NCI-H146 treated with DMSO at 0.1 percent for 48 hours (cell line): ENCODE measurements around the gene DYNC1H1.

Experiments
- DNase-seq: peaks from one replicate; lab custom pipeline; 2025; ENCODE audit not compliant: unreplicated experiment; lab: John Stamatoyannopoulos, UW

Gene DYNC1H1

GRCh38 chr14:102086709-102086971, 122.3 kb downstream of the DYNC1H1 start:
- no peak for DNase-seq

GRCh38 chr14:102086972-102087761, 122.8 kb downstream of the DYNC1H1 start, which contains the start of gene HSP90AA1:
Gene HSP90AA1 (minus strand): TSS chr14:102087044. CDS start chr14:102086378, 666 bp downstream.
- peak; percentile 52 for DNase-seq

DNA sequence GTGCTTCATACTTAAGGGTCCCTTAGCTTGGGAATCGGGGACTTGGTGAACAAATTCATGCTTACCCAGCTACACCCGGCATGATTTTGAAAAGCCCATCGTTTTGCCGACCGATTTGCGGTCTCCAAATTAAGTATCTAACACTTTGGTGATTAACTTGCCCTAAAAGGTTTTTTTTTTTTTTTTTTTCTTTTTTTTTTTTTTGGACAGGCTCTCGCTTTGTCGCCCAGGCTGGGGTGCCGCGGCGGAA, 123.3 kb downstream of the DYNC1H1 start:
- no peak for DNase-seq

GRCh38 chr14:102088012-102088792, 123.8 kb downstream of the DYNC1H1 start:
- DNase-seq: no peak

DNA sequence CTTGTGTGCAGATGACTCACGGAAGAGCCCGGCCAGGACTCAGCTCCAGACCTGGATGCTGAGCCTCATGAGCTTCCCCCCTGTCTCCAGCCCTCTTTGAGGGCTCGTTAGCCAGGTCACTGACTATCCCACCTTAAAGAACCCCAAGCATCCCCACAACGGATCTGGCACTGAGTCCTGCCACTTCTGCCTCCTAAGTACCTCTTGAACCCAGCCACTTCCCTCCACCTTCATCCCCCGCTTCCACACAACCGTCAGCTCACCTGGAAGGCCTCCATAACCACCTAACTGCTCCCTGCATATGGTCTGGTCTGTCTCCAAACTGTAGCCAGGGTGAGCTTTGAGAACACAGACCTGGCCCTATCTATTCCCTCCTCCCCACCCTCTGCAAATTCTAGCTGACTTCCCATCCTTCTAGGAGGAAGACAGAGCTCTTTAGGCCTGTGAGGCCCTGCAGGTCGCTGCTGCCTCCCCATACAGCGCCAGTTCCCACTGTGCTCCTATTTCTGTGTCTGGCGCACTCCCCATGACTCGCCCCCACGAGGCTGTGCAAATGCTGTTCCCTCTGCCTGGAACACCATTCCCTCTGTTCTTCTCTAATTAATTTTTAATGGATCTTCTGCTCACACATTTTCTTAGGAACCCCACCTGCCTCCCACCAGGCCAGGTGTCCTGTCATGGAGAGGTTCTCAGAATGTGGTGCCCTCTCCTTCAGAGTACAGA, 125.4 kb downstream of the DYNC1H1 start:
- DNase-seq: no peak

DNA sequence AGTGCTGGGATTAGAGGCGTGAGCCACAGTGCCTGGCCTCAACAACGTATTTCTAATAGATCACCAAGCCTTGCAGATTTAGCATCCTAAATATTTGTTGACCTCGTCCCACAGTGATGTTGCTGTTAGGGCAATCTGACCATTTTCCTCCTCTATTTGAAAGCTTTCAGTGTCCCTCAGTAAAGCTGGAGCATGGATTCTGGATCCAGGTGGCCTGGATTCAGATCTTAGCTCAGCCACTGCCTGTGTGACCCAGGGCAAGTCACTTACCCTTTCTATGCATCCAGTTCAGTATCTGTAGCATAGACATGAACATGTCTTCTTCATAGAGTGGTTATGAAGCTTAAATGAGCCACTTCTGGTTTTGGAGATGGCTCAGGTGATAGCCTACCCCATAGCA, 126.3 kb downstream of the DYNC1H1 start:
- DNase-seq: no peak

DNA sequence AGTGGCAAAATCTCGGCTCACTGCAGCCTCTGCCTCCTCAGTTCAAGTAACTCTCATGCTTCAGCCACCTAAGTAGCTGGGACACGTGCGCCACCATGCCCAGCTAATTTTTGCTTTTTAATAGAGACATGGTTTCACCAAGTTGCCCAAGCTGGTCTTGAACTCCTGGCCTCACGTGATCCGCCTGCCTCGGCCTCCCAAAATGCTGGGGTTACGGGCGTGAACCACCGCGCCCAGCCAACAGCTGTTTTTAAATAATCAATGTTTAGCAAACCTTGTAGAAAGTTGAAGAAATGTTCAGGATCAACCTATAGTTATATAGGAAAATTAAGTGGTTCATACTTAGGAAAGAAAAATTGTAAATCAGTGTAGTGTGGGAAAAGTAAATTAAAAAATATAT, 128.4 kb downstream of the DYNC1H1 start:
- no peak for DNase-seq

DNA sequence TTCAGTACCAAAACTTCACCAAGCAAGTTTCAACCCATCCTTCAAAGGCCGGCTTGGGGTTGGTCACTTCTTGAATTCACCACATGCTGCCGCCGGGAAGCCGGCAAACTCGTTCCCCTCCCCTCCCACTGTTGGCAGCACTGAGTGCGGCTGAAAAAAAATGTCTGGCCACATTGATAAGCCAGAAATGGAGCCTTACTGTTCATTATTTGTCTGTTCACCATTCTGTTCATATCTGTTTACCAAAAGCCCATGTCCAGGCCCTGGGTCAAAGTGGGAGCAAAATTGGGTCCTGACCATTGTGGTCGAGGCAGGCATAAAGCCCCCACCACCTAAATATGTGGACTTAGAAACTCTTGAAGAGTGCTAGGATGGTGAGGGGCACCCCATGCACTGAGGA, 129.7 kb downstream of the DYNC1H1 start:
- no peak for DNase-seq

- DNase-seq: no peak
These were observed 131.0 kb downstream of the DYNC1H1 start for GRCh38 chr14:102095231-102095870.

DNA sequence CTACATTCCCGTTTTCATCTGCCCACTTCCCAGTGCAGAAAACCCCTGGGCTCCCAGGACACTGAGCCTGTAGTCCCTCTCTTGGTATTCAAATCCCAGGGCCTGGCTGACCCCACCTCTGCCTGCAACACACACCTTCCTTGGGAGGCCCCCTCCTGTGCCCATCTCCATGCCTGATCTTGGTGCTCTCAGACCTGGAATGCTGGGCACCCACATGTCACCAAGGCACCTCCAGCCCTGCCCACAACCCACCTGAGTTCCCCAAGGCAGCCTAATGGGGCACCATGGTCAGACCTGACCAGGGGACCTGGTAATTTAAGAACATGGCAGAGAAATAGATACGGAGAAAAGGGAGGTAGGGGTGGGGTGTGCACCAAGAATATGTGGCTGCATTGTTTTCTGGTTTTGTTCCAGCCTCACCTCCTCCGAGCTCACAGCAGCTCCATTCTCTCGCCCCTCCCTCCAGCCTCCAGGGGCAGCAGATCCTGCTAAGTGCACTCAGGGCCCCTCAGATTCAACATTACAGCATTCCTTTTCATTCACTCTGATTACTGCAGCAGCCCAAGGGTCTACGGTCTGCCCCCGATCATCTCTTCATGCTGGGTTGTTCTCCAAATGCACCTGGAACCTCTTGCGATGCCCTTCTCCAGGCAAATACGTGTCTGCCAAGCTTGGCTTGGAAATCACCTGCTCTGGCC, 131.6 kb downstream of the DYNC1H1 start:
- DNase-seq: no peak

- DNase-seq: peak; percentile 5
These were observed 132.3 kb downstream of the DYNC1H1 start for GRCh38 chr14:102096569-102097188.

DNA sequence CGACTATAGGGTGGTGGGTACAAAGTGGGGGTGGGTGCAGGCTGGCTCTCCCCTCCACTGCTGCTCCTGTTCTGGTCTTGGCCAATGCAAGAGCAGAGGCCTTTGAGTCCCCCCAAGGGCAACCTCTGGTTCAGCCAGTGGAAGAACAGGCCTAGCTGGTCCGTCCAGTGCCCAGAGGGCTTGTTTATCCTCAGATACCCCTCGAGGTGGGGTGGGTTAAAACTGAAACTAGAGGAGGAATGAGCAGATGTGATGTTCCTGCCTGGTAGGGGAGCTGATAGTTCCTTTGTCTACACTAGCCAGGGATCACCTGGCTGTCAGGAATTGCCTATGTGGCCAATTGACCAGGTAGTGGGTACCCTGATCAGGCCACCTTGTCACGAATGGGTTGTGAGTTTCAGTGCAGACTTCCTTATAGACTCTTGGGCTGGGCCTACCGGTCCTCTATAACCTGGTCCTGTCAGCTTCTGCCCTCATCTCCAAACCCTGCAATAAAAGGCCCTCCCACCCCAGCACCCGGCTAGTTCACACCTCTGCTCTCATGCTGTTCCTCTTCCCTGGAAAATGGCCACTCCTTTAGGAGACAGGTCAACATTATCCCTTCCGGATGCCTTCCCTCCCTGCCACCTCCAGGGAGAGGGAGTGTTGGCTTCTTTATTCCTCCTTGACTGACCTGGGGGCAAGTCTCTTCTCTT, 133.2 kb downstream of the DYNC1H1 start:
- DNase-seq: no peak

DNA sequence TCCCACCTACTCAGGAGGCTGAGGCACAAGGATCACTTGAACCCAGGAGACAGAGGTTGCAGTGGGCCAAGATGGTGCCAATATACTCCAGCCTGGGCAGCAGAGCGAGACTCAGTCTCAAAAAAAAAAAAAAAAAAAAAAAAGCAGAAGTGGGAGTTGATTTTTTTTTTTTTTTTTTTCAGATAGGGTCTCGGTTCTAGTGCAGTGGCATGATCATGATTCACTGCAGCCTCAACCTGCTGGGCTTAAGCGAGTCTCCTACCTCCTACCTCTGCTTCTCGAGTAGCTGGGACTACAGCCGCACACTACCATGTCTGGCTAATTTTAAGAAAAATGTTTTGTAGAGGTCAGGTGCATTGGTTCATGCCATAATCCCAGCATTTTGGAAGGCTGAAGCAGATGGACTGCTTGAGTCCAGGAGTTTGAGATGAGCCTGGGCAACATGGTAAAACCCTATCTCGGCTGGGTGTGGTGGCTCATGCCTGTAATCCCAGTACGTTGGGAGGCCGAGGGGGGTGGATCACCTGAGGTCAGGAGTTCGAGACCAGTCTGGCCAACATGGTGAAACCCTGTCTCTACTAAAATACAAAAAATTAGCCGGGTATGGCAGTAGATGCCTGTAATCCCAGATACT, 138.8 kb downstream of the DYNC1H1 start:
- no peak for DNase-seq

- DNase-seq: no peak
These were observed 141.0 kb downstream of the DYNC1H1 start for GRCh38 chr14:102105369-102105768.
